Naive thymus-derived CD8-positive, alpha-beta T cell (primary cell): ENCODE measurements around the gene NPIPA7. TPM values are rescaled to one million over a fixed set of nuclear protein-coding genes. Genes with fewer than 3 reads are reported as not detected.

Experiments used
- microRNA-seq: library from miRNA; unstranded; fragments of <30 nt; microRNA quantifications from one replicate; pipeline ENCODE4 v1.2.0, GENCODE V29; 2022; ENCODE audit warnings: borderline microRNAs expressed
- polyA plus RNA-seq, 3 donors: library from polyadenylated mRNA; unstranded; fragments of 300-500 nt; fragmentation: Illumina TruSeq; gene quantifications; one replicate each; pipeline ENCODE4 v1.2.3, GENCODE V29; 2021
- total RNA-seq, 8 experiments: library from RNA in 2 of 8; stranded (reverse) in 2 of 8; gene quantifications; one replicate each; pipeline ENCODE4 v1.2.3 and lab custom pipeline; 2021 to 2026

NPIPA7 gene
- total and polyA plus RNA-seq, 5 experiments from 2014 or later: 1.6 to 15.7 (median 13.1) TPM; not detected in 2

Small RNA genes within 50 kb of the gene (microRNA-seq; reads per million reads assigned to microRNA genes)
- gene MIR6511A3: not detected
- not detected for gene MIR6770-2

Other genes starting within 250 kb of the NPIPA7 start
- not detected for gene ABCC6, start 155.6 kb upstream of the NPIPA7 start, total RNA-seq
- under 1 TPM in 2 of 3 donors, not detected in 1; 0.04 to 0.08 TPM for gene ABCC6, start 155.6 kb upstream of the NPIPA7 start, polyA plus RNA-seq
- 10 to 100 TPM; 31.0 to 40.6 TPM for gene NOMO3, start 146.6 kb upstream of the NPIPA7 start, total RNA-seq
- 10 to 100 TPM in 2 of 3 donors, 1 to 10 TPM in 1; 4.8 to 21.8 (median 13.7) TPM for gene NOMO3, start 146.6 kb upstream of the NPIPA7 start, polyA plus RNA-seq